ENCODE measurements around the gene GRK1. TPM values are rescaled to one million over a fixed set of nuclear protein-coding genes. Genes with fewer than 3 reads are reported as not detected.

GRK1 gene
- total RNA-seq, 4 donors from 2014 or later, result not detected

DNA sequence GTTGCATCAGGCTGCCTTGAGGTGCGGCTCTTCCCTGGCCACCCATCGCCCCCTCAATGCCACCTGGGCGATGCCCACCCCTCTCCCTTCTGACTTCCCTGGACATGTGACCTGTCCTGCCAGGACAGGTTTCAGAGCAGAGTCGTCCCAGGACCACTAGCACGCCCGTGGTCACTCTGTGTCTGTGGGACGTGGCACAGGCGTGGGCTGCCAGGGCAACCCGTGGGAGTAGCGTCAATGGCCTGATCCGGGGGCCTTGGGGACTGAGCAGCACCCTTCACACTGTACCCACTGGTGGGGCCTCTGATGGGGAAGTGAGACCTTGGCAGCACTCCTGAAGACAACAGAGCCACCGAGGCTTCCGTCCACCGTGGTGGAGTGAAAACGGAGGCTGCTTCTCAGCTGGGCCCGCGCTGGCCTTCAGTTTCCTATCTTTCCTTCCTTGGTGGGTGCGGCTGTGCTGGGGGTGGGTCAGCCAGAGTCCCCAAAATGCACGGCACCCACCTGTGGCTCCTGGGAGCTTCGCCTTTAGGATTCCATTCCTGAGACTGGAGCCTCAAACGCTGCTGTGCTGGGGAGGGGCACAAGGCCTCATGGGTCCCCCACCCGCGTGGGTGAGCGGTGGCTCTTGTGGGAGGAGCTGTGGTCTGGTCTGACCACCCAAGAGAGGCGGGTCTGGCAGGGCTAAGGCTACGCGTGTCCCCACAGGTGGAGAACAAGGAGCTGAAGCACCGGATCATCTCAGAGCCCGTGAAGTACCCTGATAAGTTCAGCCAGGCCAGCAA lies 65.3 kb downstream of the GRK1 start:
- DNase-seq, result no peak
- TF ChIP-seq EP300 (IDR thresholded peaks at IDR 0.05; ENCODE audit: low read depth) (no peak), POLR2A (IDR thresholded peaks at IDR 0.05) (no peak), POLR2AphosphoS5 (IDR thresholded peaks at IDR 0.05) (no peak)
- in situ Hi-C loops (cut with MboI; ENCODE audit: low pct_ligation_motif_present in 1 of 4, low pct_unique_long_range_greater_than_20kb in 1 of 4, low sequenced_read_pairs in 3 of 4), result no loop called here

GRCh38 chr13:113732961-113733950 lies 66.2 kb downstream of the GRK1 start:
- 90 to 92% methylated on average over 19 to 55 of the region's 55 CpGs for WGBS, 2 donors (ENCODE audit: low coverage in 1 of 2)
- intact Hi-C loops (cut with DNase I; ENCODE audit: low total_unique reads) (no loop called here), in situ Hi-C loops (cut with MboI; ENCODE audit: low pct_ligation_motif_present in 1 of 4, low pct_unique_long_range_greater_than_20kb in 1 of 4, low sequenced_read_pairs in 3 of 4) (no loop called here)
- Histone ChIP-seq H3K9me3 (no peaks in the 10 kb centered on the region), H3K36me3 (no peaks in the 10 kb centered on the region), H3K4me3 (no peak overlapping the region), H3K27me3 (peaks cover 3% of the 10 kb centered on the region), H3K27ac (no peak overlapping the region), H3K4me1 (peaks cover 0 to 9% (median 8%) of the 10 kb centered on the region in 4 donors)
- no peak for DNase-seq
- TF ChIP-seq EP300 (IDR thresholded peaks at IDR 0.05; ENCODE audit: low read depth), result no peak

More for the DNA sequence above, 65.3 kb downstream of the GRK1 start:
- H3K4me1 ChIP-seq, result peaks cover 0 to 9% (median 8%) of the 10 kb centered on the region in 4 donors
- H3K9me3 ChIP-seq, result no peaks in the 10 kb centered on the region
- peaks cover 3% of the 10 kb centered on the region for H3K27me3 ChIP-seq
- no peak overlapping the region for H3K27ac ChIP-seq
- no peaks in the 10 kb centered on the region for H3K36me3 ChIP-seq
- intact Hi-C loops (cut with DNase I; ENCODE audit: low total_unique reads), result no loop called here
- WGBS, 2 donors (ENCODE audit: low coverage in 1 of 2), result 81% methylated on average over 25 of the region's 29 CpGs; no CpG with 5 or more reads in 1 of the 2 donors
- H3K4me3 ChIP-seq, result no peak overlapping the region

DNA sequence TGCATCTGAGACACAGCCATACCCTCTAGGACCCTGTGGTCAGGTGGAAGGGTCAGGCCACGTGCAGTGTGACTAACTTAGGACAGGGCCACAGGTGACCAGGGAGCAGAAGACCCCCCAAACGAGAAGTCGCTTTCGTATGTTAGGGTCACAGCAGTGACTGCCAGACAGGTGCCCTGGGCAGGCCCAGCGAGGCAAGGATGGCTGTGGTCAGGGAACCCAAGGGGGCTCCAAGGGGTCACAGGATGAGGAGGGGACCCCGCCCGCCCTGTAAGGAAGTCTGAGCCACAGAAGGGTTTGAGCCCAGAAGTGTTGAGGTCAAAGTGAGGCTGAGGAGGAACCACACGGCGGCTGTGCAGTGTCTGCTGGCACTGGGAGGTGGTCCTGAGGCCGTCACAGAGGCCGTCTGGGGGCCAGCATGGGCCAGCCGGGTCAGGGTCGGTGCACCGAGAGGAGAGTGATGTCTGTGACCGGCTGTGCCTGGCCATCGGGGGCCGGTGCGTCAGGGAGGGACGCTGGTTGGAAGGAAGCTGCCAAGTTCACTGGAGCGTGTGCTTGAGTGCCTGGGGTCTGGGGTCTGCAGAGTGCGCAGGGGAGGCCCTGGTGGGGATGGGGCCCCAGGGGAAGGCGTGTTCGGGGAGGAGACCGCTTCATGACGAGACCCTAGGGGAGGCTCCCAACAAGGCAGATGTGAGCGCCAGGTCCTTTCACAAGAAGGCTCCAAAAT lies 67.2 kb downstream of the GRK1 start:
- WGBS, 2 donors (ENCODE audit: low coverage in 1 of 2), result 89% methylated on average over 26 of the region's 26 CpGs; no CpG with 5 or more reads in 1 of the 2 donors
- Histone ChIP-seq H3K27me3 (peaks cover 3% of the 10 kb centered on the region), H3K4me1 (peaks cover 0 to 9% (median 8%) of the 10 kb centered on the region in 4 donors), H3K4me3 (no peak overlapping the region), H3K27ac (no peak overlapping the region), H3K9me3 (no peaks in the 10 kb centered on the region), H3K36me3 (no peaks in the 10 kb centered on the region)
- intact Hi-C loops (cut with DNase I; ENCODE audit: low total_unique reads), result no loop called here
- TF ChIP-seq EP300 (IDR thresholded peaks at IDR 0.05; ENCODE audit: low read depth) (no peak), POLR2AphosphoS5 (IDR thresholded peaks at IDR 0.05) (no peak), POLR2A (IDR thresholded peaks at IDR 0.05) (no peak), CTCF (IDR thresholded peaks at IDR 0.05) (no peak)
- DNase-seq, result no peak
- in situ Hi-C loops (cut with MboI; ENCODE audit: low pct_ligation_motif_present in 1 of 4, low pct_unique_long_range_greater_than_20kb in 1 of 4, low sequenced_read_pairs in 3 of 4), result no loop called here

- Histone ChIP-seq H3K27ac (no peak overlapping the region), H3K36me3 (no peaks in the 10 kb centered on the region), H3K27me3 (peaks cover 3% of the 10 kb centered on the region), H3K4me1 (peaks cover 0 to 9% (median 8%) of the 10 kb centered on the region in 4 donors), H3K9me3 (no peaks in the 10 kb centered on the region), H3K4me3 (no peak overlapping the region)
- no peak for DNase-seq
- no peak for TF ChIP-seq POLR2A (IDR thresholded peaks at IDR 0.05)
- in situ Hi-C loops (cut with MboI; ENCODE audit: low pct_ligation_motif_present in 1 of 4, low pct_unique_long_range_greater_than_20kb in 1 of 4, low sequenced_read_pairs in 3 of 4), result no loop called here
- intact Hi-C loops (cut with DNase I; ENCODE audit: low total_unique reads), result no loop called here
- 91% methylated on average over 6 of the region's 8 CpGs; no CpG with 5 or more reads in 1 of the 2 donors for WGBS, 2 donors (ENCODE audit: low coverage in 1 of 2)
These were observed 67.8 kb downstream of the GRK1 start for GRCh38 chr13:113734826-113735125.

- H3K27me3 ChIP-seq, result peaks cover 3% of the 10 kb centered on the region
- DNase-seq, result no peak
- H3K4me1 ChIP-seq, result peaks cover 0 to 9% (median 8%) of the 10 kb centered on the region in 4 donors
- H3K9me3 ChIP-seq, result no peaks in the 10 kb centered on the region
- TF ChIP-seq POLR2AphosphoS5 (IDR thresholded peaks at IDR 0.05) (no peak), CTCF (IDR thresholded peaks at IDR 0.05) (no peak), POLR2A (IDR thresholded peaks at IDR 0.05) (no peak), EP300 (IDR thresholded peaks at IDR 0.05; ENCODE audit: low read depth) (no peak)
- no peaks in the 10 kb centered on the region for H3K36me3 ChIP-seq
- intact Hi-C loops (cut with DNase I; ENCODE audit: low total_unique reads) (no loop called here), in situ Hi-C loops (cut with MboI; ENCODE audit: low pct_ligation_motif_present in 1 of 4, low pct_unique_long_range_greater_than_20kb in 1 of 4, low sequenced_read_pairs in 3 of 4) (no loop called here)
- no peak overlapping the region for H3K27ac ChIP-seq
- H3K4me3 ChIP-seq, result no peak overlapping the region
- WGBS, 2 donors (ENCODE audit: low coverage in 1 of 2), result 86 to 93% methylated on average over 7 to 26 of the region's 26 CpGs
These were observed 68.2 kb downstream of the GRK1 start for GRCh38 chr13:113735194-113735593.
